PFSK-1 (cell line): ENCODE data around the gene PCID2.

Experiments
- FOXP2 ChIP-seq: optimal IDR thresholded peaks from 2 replicates; pipeline ENCODE3; 2011; ENCODE audit warnings: borderline replicate concordance, control low read depth, inconsistent platforms; ENCODE audit not compliant: insufficient read depth; ENCODE audit errors: extremely low read length, extremely low read depth
- POLR2AphosphoS5 ChIP-seq: IDR thresholded peaks from 2 replicates; pipeline ENCODE4 v1.6.1; 2012; ENCODE audit warnings: low read depth, mild to moderate bottlenecking, control low read depth, low read length, moderate library complexity
- SIN3A ChIP-seq: IDR thresholded peaks from 2 replicates; pipeline ENCODE4 v1.6.1; 2012; ENCODE audit warnings: mild to moderate bottlenecking, low read length, moderate library complexity, borderline replicate concordance; ENCODE audit not compliant: insufficient read depth
- TAF1 ChIP-seq: IDR thresholded peaks from 2 replicates; pipeline ENCODE4 v1.6.1; 2012; ENCODE audit warnings: low read length, control low read depth, borderline replicate concordance; ENCODE audit not compliant: insufficient read depth
- TF ChIP-seq, protein P1 (sequence below), 2 experiments: IDR thresholded peaks; 2 replicates each; pipeline versions ENCODE4 v1.6.1 to v1.8.0; 2011 to 2012; ENCODE audit warnings: low read depth in 2 of 2, low read length in 2 of 2, control low read depth in 1 of 2, inconsistent platforms in 1 of 2, mild to moderate bottlenecking in 1 of 2, moderate library complexity in 1 of 2; ENCODE audit not compliant: insufficient read depth in 1 of 2

Gene PCID2

DNA sequence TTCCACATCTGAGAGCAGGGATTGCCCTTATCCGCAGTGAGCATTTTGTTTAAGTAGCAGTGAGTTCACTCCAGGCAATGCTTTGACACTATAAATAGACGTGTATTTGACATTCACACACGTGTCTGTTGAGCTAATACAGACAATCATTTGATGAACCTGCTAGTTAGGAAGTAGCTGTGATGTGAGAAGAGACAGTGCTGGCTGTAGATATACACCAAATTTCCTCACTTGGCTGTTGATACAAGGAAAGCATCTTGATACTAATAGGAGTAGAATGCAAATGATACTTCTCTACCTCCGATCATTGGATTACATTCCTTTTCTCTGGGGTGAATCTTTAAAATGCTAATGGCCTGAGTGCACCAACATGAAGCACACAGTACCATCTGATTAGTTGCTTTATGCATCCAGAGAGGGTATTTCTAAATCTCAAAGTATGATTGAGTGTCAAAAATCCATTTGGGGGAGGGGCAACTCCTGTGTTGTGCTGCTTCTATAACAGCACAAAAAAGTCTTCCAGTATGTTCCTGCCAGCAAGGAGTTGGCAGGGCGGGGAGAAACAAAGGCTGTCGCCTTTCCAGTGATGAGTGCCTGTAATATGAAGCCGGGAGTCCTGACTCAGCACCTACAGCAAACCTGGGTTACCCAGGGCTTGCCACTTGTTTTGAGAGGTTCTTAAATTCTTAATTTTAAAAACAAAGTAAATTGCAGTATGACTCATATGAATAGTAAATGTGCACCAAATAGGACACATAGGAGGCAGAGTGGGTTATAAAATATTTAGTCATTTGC lies 8.0 kb upstream of the PCID2 start:
- TF ChIP-seq, protein P1, sequence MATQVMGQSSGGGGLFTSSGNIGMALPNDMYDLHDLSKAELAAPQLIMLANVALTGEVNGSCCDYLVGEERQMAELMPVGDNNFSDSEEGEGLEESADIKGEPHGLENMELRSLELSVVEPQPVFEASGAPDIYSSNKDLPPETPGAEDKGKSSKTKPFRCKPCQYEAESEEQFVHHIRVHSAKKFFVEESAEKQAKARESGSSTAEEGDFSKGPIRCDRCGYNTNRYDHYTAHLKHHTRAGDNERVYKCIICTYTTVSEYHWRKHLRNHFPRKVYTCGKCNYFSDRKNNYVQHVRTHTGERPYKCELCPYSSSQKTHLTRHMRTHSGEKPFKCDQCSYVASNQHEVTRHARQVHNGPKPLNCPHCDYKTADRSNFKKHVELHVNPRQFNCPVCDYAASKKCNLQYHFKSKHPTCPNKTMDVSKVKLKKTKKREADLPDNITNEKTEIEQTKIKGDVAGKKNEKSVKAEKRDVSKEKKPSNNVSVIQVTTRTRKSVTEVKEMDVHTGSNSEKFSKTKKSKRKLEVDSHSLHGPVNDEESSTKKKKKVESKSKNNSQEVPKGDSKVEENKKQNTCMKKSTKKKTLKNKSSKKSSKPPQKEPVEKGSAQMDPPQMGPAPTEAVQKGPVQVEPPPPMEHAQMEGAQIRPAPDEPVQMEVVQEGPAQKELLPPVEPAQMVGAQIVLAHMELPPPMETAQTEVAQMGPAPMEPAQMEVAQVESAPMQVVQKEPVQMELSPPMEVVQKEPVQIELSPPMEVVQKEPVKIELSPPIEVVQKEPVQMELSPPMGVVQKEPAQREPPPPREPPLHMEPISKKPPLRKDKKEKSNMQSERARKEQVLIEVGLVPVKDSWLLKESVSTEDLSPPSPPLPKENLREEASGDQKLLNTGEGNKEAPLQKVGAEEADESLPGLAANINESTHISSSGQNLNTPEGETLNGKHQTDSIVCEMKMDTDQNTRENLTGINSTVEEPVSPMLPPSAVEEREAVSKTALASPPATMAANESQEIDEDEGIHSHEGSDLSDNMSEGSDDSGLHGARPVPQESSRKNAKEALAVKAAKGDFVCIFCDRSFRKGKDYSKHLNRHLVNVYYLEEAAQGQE (IDR thresholded peaks at IDR 0.05; ENCODE audit: insufficient read depth in 1 of 2, low read depth in 2 of 2, low read length in 2 of 2) = no peak
- TF ChIP-seq FOXP2 (no peak), SIN3A (no peak), POLR2AphosphoS5 (no peak), TAF1 (no peak)

DNA sequence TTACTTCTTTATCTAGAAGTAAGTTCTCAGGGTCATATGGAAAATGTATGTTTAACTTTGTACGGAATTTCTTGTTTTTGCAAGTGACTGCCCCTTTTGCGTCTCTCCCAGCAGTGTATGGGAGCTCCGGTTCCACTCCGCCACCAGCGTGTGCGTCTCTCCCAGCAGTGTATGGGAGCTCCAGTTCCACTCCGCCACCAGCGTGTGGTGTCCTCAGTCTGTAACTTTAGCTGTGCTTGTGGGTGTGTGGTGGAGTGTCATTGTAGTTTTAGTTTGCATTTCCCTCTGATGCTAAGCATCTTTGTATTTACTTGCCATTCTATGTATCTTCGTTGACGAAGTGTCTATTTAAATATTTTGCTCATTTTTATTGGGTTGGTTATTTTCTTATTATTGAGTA lies 3.3 kb upstream of the PCID2 start:
- TF ChIP-seq TAF1 = no peak
- TF ChIP-seq FOXP2 = no peak
- no peak for TF ChIP-seq POLR2AphosphoS5
- TF ChIP-seq SIN3A = no peak
- TF ChIP-seq, protein P1 (IDR thresholded peaks at IDR 0.05; ENCODE audit: insufficient read depth in 1 of 2, low read depth in 2 of 2, low read length in 2 of 2) = no peak

DNA sequence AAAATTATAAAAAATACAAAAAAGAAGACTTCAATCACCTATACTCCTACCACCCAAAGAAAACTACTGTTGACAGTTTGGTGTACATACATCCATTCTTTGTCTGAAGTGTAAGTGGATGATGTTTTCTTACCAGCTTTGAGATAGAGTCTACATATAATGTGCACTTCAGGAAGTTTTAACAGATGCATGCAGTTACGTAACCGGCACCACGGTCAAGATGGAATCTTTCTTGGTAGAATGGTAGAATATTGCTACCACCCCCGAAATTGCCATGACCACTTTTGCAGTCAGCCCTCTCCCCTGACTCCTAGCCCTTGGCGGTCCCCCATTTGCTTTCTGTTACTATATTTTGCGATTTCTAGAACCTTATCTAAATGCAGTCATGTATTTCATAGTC lies 2.4 kb upstream of the PCID2 start:
- no peak for TF ChIP-seq TAF1
- TF ChIP-seq FOXP2 = no peak
- TF ChIP-seq POLR2AphosphoS5 = no peak
- TF ChIP-seq SIN3A = no peak
- TF ChIP-seq, protein P1 (IDR thresholded peaks at IDR 0.05; ENCODE audit: insufficient read depth in 1 of 2, low read depth in 2 of 2, low read length in 2 of 2) = no peak

DNA sequence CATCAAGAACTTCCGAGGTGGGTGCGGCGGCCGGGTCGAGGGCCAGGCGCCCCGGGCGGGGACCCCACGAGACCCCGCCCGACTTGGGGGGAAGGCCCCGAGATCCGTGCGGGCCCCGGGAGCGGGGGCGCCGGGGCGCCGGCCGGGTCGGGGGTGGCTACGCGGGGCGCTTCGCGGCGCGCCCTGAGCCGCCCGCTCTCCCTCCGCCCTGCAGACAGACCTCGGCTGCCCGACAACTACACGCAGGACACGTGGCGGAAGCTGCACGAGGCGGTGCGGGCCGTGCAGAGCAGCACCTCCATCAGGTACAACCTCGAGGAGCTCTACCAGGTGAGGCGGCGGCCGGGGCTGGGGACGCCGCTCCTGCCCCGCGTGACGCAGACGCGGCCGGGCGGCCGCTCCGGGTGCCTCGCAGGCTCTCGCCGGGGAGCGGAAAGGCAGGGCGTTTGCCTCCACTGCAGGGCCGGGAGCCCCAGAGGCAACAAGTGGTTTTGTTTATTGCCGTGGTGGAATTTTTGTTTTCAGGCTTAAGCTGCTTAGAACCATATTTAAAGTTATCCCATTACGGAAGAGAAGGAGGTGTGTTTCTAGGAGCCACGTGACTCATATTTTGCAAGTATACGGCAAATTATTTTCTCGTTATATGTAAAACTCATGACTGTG lies 1.4 kb upstream of the PCID2 start:
- TF ChIP-seq FOXP2 = peak; percentile 52
- no peak for TF ChIP-seq TAF1

DNA sequence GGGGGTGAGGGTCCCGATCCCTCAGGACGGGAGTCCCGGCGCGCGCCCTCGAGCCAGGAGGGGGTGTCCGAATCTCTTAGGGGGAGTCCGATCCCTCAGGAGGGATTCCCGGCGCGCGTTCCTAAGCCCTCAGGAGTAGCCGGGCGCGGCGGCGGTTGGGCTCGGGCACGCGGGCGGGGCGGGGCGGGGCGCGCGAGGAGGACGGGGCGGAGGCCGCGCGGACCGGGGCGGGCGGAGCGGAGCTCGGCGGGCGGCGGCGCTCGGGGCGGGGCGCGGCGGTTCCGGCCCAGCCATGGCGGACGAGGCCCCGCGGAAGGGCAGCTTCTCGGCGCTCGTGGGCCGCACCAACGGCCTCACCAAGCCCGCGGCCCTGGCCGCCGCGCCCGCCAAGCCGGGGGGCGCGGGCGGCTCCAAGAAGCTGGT lies 878 bp upstream of the PCID2 start, which contains the start of gene CUL4A:
TSS of gene CUL4A (plus strand) at position 278 of the 423 bp plus-strand sequence. CDS start at position 293, 15 bp downstream.
- TF ChIP-seq, protein P1 (IDR thresholded peaks at IDR 0.05; ENCODE audit: insufficient read depth in 1 of 2, low read depth in 2 of 2, low read length in 2 of 2) = no peak
- TF ChIP-seq POLR2AphosphoS5 (no peak), FOXP2 (no peak), SIN3A (no peak), TAF1 (no peak)
